Kasumi-1 (cell line): ENCODE data around the gene PLP1.
"Not testable (repeated sequence)": the region's sequence is repeated elsewhere in the genome, so short reads cannot be mapped to it uniquely, and the experiment has no call there.

Source experiments
- DNase-seq, 2 experiments: peaks; one replicate each; lab custom pipeline; 2025; lab: John Stamatoyannopoulos, UW

PLP1 gene, protein sequence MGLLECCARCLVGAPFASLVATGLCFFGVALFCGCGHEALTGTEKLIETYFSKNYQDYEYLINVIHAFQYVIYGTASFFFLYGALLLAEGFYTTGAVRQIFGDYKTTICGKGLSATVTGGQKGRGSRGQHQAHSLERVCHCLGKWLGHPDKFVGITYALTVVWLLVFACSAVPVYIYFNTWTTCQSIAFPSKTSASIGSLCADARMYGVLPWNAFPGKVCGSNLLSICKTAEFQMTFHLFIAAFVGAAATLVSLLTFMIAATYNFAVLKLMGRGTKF

GRCh38 chrX:103776546-103776945 lies at the start of gene PLP1:
PLP1 (plus strand) TSS chrX:103776840; CDS start chrX:103776996, 156 bp downstream.
- no peak for DNase-seq

DNA sequence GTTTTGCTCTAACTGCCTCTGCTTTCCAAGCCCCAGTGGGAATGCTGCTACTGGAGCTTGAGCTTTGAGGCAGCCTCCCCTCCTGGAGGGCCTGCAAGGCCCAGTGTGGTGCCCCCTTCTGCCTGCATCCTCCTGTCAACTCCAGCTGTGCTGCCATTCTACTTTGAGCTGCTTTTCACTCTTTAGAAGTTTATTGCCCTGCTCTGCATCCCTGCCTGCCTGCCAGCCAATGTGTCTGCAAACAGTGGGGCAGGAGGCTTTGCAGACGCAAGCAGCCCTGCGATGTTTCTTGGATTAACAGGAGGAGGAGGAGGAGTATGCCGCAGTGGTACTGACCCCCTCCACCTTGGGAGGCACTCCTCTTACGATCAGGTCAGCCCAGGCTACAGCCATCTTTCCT lies 49.5 kb upstream of the PLP1 start:
- DNase-seq, result no peak

- no peak for DNase-seq
Observed at GRCh38 chrX:103729015-103729414, 47.6 kb upstream of the PLP1 start.

DNA sequence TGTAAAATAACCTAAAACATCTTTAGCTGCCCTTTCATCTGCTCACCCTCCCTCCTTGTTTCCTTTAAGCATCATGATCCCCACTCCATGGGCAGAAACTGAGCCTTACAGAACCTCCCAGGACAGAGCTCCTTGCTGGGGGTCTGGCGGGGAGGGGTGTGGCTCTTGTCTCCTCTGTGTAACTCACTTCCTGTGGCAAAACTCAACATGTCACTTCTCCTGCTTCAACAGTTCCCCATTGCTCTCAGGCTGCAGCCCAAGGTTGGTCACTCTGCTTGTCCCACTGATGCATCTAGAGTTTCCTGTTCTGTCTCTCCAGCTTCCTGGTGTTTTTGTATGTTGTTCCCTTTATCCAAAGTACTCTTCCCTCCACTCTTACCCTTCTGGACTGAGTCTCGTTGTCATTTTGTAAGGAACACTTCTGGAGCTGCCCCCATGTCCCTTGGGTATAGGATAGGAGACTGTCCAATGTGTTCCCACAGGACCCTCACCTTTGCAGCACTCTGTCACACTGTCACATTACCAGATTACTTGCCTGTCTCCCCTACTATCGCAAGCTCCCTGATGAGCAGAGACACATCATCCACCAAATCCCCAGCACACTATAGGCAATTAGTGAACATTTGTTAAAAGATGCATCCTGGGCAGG lies 46.4 kb upstream of the PLP1 start:
- peak; percentile 16 to 19 for DNase-seq

DNA sequence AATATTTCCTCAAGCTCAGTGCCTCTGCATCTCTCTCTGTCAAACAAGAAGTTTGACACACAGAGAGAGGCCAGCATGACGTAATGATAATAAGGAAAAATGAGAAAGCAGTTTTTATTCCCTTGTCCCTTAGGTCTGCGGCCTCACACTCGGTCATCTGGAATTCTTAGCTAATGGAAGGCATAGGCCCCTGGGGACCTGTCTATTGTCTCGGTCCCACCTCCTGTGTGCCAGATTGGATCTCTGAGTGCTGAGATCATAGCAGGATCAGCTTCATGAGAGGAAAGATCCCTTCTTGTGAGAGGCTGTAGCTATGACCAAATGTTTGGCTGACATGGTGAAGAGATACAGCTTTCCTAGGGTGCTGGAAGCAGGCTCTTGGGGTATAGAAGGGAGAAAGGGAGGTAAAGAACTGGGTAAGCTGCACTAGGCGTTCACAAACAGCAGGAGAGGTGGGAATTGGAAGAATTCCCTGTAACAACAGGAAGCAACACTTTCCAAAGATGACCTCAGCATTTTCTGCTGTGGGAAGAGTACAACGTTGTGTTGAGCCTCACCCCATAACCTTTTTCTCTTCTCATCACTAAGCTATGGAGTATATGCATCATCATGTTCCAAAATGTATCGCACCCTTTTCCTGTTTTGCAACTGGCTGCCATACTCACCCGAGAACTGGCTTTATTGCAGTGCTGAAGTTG lies 45.7 kb upstream of the PLP1 start:
- DNase-seq, result no peak

DNA sequence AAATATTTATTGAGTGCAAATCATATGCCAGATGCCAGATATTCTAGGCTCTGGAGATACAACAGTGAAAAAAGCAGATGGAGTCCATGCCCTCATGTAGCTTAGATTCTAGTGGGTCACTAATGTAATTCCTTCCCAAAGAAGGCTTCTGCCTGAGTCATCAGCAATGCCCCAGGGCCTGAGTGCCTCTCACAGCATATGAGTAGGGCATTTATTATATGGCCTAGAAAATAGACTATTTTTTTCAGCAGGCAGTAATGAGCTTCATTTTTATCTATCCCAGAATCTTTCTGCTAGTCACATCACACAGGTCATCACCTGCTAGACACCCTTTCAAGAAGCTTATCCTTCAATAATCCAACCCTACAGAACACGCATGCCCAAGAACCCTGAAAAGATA lies 43.6 kb upstream of the PLP1 start:
- no peak for DNase-seq

- no peak for DNase-seq
Observed at GRCh38 chrX:103734125-103734760, 42.4 kb upstream of the PLP1 start.

GRCh38 chrX:103737696-103738095 lies 38.9 kb upstream of the PLP1 start:
- DNase-seq, result no peak

- DNase-seq, result no peak
Observed at GRCh38 chrX:103739421-103739820, 37.2 kb upstream of the PLP1 start.

DNA sequence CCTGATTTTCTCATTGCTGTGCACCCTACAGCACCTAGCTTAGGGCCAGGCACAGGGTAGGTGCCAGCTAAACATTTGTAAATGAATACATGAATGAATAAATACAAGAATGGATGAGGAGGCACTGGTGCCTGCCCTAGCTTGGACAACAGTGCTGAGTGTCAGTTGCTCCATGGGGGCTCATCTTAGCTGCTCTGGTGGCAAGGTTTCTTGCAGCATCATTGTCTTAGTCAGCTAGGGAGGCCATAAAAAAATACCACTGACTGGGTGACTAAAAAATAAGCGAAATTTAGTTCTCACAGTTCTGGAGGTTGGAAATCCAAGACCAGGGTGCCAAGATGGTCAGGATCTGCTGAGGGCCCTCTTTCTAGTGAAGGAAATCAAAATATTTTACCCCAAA lies 34.8 kb upstream of the PLP1 start:
- no peak for DNase-seq

GRCh38 chrX:103742339-103742738 lies 34.3 kb upstream of the PLP1 start:
- no peak for DNase-seq

DNA sequence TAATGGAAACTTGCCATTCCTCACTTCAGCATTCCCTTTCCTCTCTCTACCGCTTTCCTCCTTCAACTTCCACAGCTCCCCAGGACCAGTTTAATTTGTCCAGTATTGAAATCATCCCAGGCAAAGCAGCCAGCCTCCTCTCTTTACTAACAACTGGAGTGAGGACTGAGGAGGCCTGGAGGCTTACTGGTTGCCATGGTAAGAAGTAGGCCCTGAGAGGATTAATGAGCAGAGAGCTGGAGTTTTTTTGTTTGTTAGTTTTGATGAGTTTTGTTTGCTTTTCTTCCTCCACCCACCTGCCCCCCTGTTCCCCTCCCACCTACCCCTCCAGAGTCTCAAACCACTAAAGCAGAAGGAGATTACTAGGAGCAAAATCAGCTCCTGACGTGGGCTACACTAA lies 29.5 kb upstream of the PLP1 start:
- DNase-seq, result no peak

- DNase-seq, result no peak
Observed at GRCh38 chrX:103754401-103754800, 22.2 kb upstream of the PLP1 start.

GRCh38 chrX:103756736-103757135 lies 19.9 kb upstream of the PLP1 start:
- peak; percentile 60 to 73 for DNase-seq

DNA sequence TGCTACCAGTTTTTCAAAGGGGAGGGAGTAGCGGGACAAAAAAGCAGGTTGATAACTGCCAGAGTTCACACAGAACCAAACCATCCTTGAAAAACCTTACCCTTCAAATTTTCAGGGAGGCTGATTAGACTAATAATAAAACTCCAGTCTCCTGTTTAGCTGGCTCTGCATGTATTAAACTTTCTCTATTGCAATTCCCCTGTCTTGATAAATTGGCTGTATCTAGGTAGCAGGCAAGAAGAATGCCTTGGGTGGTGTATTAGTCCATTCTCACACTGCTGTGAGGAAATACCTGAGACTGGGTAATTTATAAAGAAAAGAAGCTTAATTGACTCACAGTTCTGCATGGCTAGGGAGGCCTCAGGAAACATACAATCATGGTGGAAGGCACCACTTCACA lies 18.1 kb upstream of the PLP1 start:
- DNase-seq, result no peak

GRCh38 chrX:103763541-103763940 lies 13.1 kb upstream of the PLP1 start:
- not testable (repeated sequence) for DNase-seq

GRCh38 chrX:103766813-103767555 lies 9.7 kb upstream of the PLP1 start:
- not testable (repeated sequence) for DNase-seq

- no peak for DNase-seq
Observed at GRCh38 chrX:103773445-103773844, 3.2 kb upstream of the PLP1 start.

- DNase-seq, result peak; percentile 24 to 28
Observed at GRCh38 chrX:103774070-103774642, 2.5 kb upstream of the PLP1 start.

- no peak for DNase-seq
Observed at GRCh38 chrX:103779141-103779789, 2.6 kb downstream of the PLP1 start.
